Astrocyte (in vitro differentiated cells and primary cell): ENCODE measurements around the gene NCOA7. TPM values are rescaled to one million over a fixed set of nuclear protein-coding genes. Genes with fewer than 3 reads are reported as not detected.

Experiments
- DNase-seq: peaks from one replicate; pipeline ENCODE4 v3.0.0-alpha.2; 2010; ENCODE audit warnings: low read depth
- FAIRE-seq: peaks from 2 replicates; lab custom pipeline; 2011; peaks lifted over from hg19 to GRCh38; lab: Jason Lieb, UNC
- H2AFZ ChIP-seq: 2 replicates; pipeline ENCODE4 v1.6.0; 2012; ENCODE audit warnings: low read depth, low read length, inconsistent platforms
- H3K27ac ChIP-seq: 2 replicates; pipeline ENCODE4 v1.5.1; 2011; ENCODE audit warnings: low read depth, low read length, inconsistent platforms
- H3K27me3 ChIP-seq: 2 replicates; pipeline ENCODE4 v1.6.0; 2011; ENCODE audit warnings: low read length, inconsistent platforms; ENCODE audit not compliant: insufficient read depth
- H3K36me3 ChIP-seq: 2 replicates; pipeline ENCODE4 v1.5.1; 2011; ENCODE audit warnings: low read length, inconsistent platforms; ENCODE audit not compliant: insufficient read depth
- H3K4me1 ChIP-seq: 2 replicates; pipeline ENCODE4 v1.5.1; 2011; ENCODE audit warnings: low read length, inconsistent platforms; ENCODE audit not compliant: insufficient read depth
- H3K4me2 ChIP-seq: 2 replicates; pipeline ENCODE4 v1.6.0; 2012; ENCODE audit warnings: low read length, inconsistent platforms
- H3K4me3 ChIP-seq: 2 replicates; pipeline ENCODE4 v1.5.1; 2011; ENCODE audit warnings: low read depth, mild to moderate bottlenecking, low read length, inconsistent platforms; ENCODE audit not compliant: insufficient read depth
- H3K79me2 ChIP-seq: 2 replicates; pipeline ENCODE4 v1.6.0; 2012; ENCODE audit warnings: mild to moderate bottlenecking, low read length, inconsistent platforms; ENCODE audit not compliant: insufficient read depth
- H3K9ac ChIP-seq: 2 replicates; pipeline ENCODE4 v1.6.0; 2012; ENCODE audit warnings: mild to moderate bottlenecking, low read length, inconsistent platforms
- H3K9me3 ChIP-seq: 2 replicates; pipeline ENCODE4 v1.5.1; 2012; ENCODE audit warnings: low read depth, mild to moderate bottlenecking, low read length, inconsistent platforms; ENCODE audit not compliant: insufficient read depth
- H4K20me1 ChIP-seq: 2 replicates; pipeline ENCODE4 v1.6.0; 2012; ENCODE audit warnings: low read length, inconsistent platforms; ENCODE audit not compliant: insufficient read depth
- H3K27ac Mint-ChIP-seq: one replicate; pipeline ENCODE4 v1.8.0; 2021; ENCODE audit warnings: mild to moderate bottlenecking, mixed read lengths; ENCODE audit not compliant: unreplicated experiment
- H3K27me3 Mint-ChIP-seq: one replicate; pipeline ENCODE4 v1.8.0; 2021; ENCODE audit warnings: low read depth, mixed read lengths; ENCODE audit not compliant: unreplicated experiment
- H3K36me3 Mint-ChIP-seq: one replicate; pipeline ENCODE4 v1.8.0; 2021; ENCODE audit warnings: low read depth, mixed read lengths; ENCODE audit not compliant: unreplicated experiment
- H3K4me1 Mint-ChIP-seq: one replicate; pipeline ENCODE4 v1.8.0; 2021; ENCODE audit warnings: low read depth, mixed read lengths; ENCODE audit not compliant: unreplicated experiment
- H3K4me3 Mint-ChIP-seq: one replicate; pipeline ENCODE4 v1.8.0; 2021; ENCODE audit warnings: mild to moderate bottlenecking, moderate library complexity, mixed read lengths; ENCODE audit not compliant: unreplicated experiment
- H3K9me3 Mint-ChIP-seq: one replicate; pipeline ENCODE4 v1.8.0; 2021; ENCODE audit warnings: mild to moderate bottlenecking, mixed read lengths; ENCODE audit not compliant: unreplicated experiment
- EZH2 ChIP-seq: IDR thresholded peaks from 2 replicates; pipeline ENCODE4 v1.6.1; 2012; ENCODE audit warnings: mild to moderate bottlenecking, low read length, inconsistent platforms; ENCODE audit not compliant: insufficient read depth
- total RNA-seq: library from RNA; stranded (reverse); gene quantifications from 2 replicates; pipeline ENCODE4 v1.2.1, GENCODE V29; 2021
- TF ChIP-seq, protein P1 (sequence below): IDR thresholded peaks from 2 replicates; pipeline ENCODE4 v1.5.1; 2011; ENCODE audit warnings: low read depth, mild to moderate bottlenecking, inconsistent platforms, low read length, moderate library complexity; ENCODE audit not compliant: insufficient read depth

NCOA7 gene
- total RNA-seq, 1 donor from 2014 or later, result 26.0 TPM

DNA sequence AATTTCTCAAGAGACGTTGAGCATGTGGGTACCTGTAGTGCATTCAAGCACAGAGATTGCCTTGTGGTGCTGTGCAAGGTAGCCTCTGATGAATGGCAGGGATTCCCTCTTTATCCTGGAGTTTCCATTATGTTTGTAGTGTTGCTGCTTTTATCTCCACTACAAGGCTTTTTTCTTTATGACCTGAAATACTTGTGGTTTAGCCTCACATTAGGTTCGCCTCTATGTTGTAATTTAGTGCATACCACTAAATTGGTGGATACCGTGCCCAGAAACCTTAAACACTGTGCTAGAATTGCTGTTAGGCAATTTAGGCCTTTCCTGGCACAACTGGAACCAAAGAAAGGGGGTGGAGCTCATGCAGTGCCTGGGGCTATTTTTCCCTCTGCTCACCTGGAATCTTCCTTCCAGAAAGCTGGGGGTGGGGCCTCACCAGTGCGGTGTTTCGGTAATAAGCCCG, 76.8 kb downstream of the NCOA7 start:
- H3K27me3 Mint-ChIP-seq, result no peaks in the 10 kb centered on the region
- H3K4me1 Mint-ChIP-seq, result no peaks in the 10 kb centered on the region
- H3K9me3 Mint-ChIP-seq, result no peaks in the 10 kb centered on the region
- no peak overlapping the region for H3K27ac Mint-ChIP-seq
- no peaks in the 10 kb centered on the region for H4K20me1 ChIP-seq
- H3K79me2 ChIP-seq, result no peaks in the 10 kb centered on the region
- H3K4me2 ChIP-seq, result no peak overlapping the region
- FAIRE-seq, result no peak
- H3K27me3 ChIP-seq, result no peaks in the 10 kb centered on the region
- no peak overlapping the region for H3K4me3 ChIP-seq
- no peaks in the 10 kb centered on the region for H3K9me3 ChIP-seq
- H3K4me1 ChIP-seq, result peaks cover 3% of the 10 kb centered on the region
- TF ChIP-seq, protein P1, sequence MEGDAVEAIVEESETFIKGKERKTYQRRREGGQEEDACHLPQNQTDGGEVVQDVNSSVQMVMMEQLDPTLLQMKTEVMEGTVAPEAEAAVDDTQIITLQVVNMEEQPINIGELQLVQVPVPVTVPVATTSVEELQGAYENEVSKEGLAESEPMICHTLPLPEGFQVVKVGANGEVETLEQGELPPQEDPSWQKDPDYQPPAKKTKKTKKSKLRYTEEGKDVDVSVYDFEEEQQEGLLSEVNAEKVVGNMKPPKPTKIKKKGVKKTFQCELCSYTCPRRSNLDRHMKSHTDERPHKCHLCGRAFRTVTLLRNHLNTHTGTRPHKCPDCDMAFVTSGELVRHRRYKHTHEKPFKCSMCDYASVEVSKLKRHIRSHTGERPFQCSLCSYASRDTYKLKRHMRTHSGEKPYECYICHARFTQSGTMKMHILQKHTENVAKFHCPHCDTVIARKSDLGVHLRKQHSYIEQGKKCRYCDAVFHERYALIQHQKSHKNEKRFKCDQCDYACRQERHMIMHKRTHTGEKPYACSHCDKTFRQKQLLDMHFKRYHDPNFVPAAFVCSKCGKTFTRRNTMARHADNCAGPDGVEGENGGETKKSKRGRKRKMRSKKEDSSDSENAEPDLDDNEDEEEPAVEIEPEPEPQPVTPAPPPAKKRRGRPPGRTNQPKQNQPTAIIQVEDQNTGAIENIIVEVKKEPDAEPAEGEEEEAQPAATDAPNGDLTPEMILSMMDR, result no peak
- no peak for TF ChIP-seq EZH2
- no peaks in the 10 kb centered on the region for H3K36me3 ChIP-seq
- DNase-seq, result peak; percentile 85
- H3K27ac ChIP-seq, result no peak overlapping the region
- no peak overlapping the region for H2AFZ ChIP-seq
- no peak overlapping the region for H3K4me3 Mint-ChIP-seq
- H3K36me3 Mint-ChIP-seq, result peaks cover 7% of the 10 kb centered on the region
- no peak overlapping the region for H3K9ac ChIP-seq

DNA sequence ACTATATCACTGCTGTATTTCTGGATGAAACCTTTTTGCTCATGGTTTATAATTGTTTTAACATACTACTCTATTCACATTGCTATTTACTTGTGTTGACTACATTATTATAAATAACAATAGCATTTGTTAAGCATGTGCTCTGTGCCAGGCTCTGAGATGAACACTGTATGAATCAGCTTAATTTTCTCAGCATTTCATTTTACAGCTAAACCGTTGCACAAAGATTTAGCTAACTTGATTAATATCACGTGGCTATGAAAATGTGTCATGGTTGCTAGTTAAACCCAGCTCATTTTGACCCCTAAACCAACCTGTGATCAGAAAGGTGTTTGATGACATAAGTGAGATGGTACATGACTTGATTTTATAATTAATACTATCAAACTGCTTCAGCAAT, 77.5 kb downstream of the NCOA7 start:
- Mint-ChIP-seq H3K4me3 (no peak overlapping the region), H3K9me3 (no peaks in the 10 kb centered on the region), H3K27ac (no peak overlapping the region), H3K4me1 (no peaks in the 10 kb centered on the region), H3K27me3 (no peaks in the 10 kb centered on the region), H3K36me3 (peaks cover 7% of the 10 kb centered on the region)
- Histone ChIP-seq H3K27ac (no peak overlapping the region), H3K4me1 (peaks cover 3% of the 10 kb centered on the region), H3K36me3 (no peaks in the 10 kb centered on the region), H3K4me3 (no peak overlapping the region), H2AFZ (no peak overlapping the region), H4K20me1 (no peaks in the 10 kb centered on the region), H3K9me3 (no peaks in the 10 kb centered on the region), H3K79me2 (no peaks in the 10 kb centered on the region), H3K27me3 (no peaks in the 10 kb centered on the region), H3K9ac (no peak overlapping the region), H3K4me2 (no peak overlapping the region)
- TF ChIP-seq EZH2, result no peak
- TF ChIP-seq, protein P1, result no peak
- FAIRE-seq, result no peak
- no peak for DNase-seq

DNA sequence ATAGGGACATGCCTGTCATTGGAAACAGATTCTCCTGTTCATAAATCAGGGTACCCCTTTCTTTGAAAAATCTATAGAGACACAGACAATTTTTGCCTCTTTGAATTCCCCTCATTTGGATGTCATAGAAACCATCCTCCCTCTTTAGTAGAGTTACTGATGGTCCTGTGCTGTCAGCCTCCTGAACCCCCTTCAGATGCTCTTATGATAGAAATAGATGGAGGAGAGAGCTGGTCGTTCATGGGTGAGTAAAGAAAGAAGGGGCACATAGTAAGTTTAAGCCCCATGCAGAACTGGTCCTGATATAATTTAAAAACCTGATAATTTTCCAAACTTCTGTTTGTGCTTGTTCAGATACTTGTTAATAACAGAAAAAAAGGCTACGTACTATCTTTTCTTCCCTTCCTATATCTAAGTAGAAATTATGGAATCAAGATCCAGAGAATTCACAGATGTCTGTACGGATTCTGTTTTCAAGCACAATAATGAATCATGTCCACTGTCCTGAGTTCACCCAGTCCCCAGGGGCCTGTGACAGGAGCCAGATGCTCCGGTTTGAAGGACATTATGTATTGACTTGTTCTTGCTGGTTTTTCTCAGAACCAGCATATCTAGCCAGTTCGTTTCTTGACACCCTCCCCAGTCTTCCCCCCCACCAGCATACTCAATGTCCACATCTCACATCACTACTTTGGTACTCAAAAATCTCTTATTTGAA, 78.1 kb downstream of the NCOA7 start:
- H3K27ac ChIP-seq, result no peak overlapping the region
- no peaks in the 10 kb centered on the region for H3K9me3 Mint-ChIP-seq
- no peak for TF ChIP-seq EZH2
- TF ChIP-seq, protein P1, result no peak
- H3K36me3 ChIP-seq, result no peaks in the 10 kb centered on the region
- no peak for DNase-seq
- FAIRE-seq, result no peak
- no peak overlapping the region for H3K27ac Mint-ChIP-seq
- H3K27me3 ChIP-seq, result no peaks in the 10 kb centered on the region
- H3K4me3 ChIP-seq, result no peak overlapping the region
- H3K4me2 ChIP-seq, result no peak overlapping the region
- no peak overlapping the region for H3K9ac ChIP-seq
- no peaks in the 10 kb centered on the region for H3K4me1 Mint-ChIP-seq
- H3K36me3 Mint-ChIP-seq, result peaks cover 10% of the 10 kb centered on the region
- no peaks in the 10 kb centered on the region for H3K9me3 ChIP-seq
- H3K4me1 ChIP-seq, result peaks cover 3% of the 10 kb centered on the region
- no peak overlapping the region for H3K4me3 Mint-ChIP-seq
- H2AFZ ChIP-seq, result no peak overlapping the region
- no peaks in the 10 kb centered on the region for H4K20me1 ChIP-seq
- H3K79me2 ChIP-seq, result no peaks in the 10 kb centered on the region
- no peaks in the 10 kb centered on the region for H3K27me3 Mint-ChIP-seq
